DMS114 treated with DMSO at 0.1 percent for 48 hours (cell line): Measurements from ENCODE around the gene E2F6.

ENCODE experiments used
- DNase-seq: peaks from one replicate; lab custom pipeline; 2025; ENCODE audit not compliant: unreplicated experiment; lab: John Stamatoyannopoulos, UW

E2F6 gene

GRCh38 chr2:11396021-11396420 lies 69.9 kb downstream of the E2F6 start:
- DNase-seq, result no peak

- no peak for DNase-seq
These were observed 70.6 kb downstream of the E2F6 start for GRCh38 chr2:11395389-11395788.
